ENCODE data around the gene OSBPL2. TPM values are rescaled to one million over a fixed set of nuclear protein-coding genes. Genes with fewer than 3 reads are reported as not detected.

Gene OSBPL2
- total RNA-seq, 4 donors from 2014 or later = 23.1 to 31.6 (median 27.1) TPM

- peaks cover 0 to 6% (median 0%) of the 10 kb centered on the region in 3 donors for H3K36me3 ChIP-seq
- no peak for TF ChIP-seq CTCF (IDR thresholded peaks at IDR 0.05)
- no peak for TF ChIP-seq POLR2A (IDR thresholded peaks at IDR 0.05)
- TF ChIP-seq EP300 (IDR thresholded peaks at IDR 0.05) = no peak
- no peak overlapping the region for H3K4me3 ChIP-seq
- H3K27me3 ChIP-seq = peaks cover 0 to 19% of the 10 kb centered on the region in 2 donors
- DNase-seq (ENCODE audit: low spot score in 2 of 2) = no peak
- no peak overlapping the region for H3K27ac ChIP-seq
- no peaks in the 10 kb centered on the region for H3K9me3 ChIP-seq
- 53 to 57% methylated on average over 6 of the region's 6 CpGs for WGBS, 2 donors
- peaks cover 0 to 30% (median 12%) of the 10 kb centered on the region in 4 donors for H3K4me1 ChIP-seq
These were observed 2.1 kb upstream of the OSBPL2 start for GRCh38 chr20:62236200-62236599.

DNA sequence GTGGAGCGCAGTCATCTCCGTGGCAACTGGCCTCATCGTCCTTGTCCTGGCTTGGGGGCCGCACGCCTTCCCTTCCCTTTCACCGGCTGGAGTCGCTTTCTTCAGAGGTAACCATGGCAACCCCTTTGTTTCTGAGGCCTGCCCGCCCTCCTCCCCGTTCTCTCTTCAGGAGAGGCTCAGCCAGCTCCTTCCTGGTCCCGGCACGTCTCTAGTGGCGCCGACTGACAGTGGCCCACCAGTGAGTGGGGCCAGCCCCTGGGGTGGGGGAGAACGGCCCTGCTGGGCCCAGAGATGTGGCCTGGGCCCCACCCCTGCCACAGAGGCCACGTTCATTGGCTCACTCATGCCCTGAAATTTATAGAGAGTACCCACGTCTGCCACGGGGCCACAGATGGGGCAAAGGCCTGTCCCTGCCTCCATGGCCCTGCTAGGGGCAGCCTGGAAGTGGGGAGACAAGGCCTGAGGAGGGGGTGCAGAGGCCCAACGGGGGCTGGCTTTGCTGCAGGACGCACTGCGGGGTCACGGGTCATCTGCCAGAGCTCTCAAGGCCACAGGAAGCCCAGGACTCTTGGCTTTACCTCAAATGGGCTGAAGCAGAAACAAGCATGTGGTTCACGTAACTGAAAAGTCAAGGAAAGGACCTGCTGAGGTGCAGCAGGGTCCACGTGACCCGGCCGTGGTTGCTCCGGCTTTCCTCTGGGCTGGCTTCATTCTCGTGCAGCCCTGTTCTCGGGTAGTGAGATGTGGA is 1.4 kb upstream of the OSBPL2 start:
- no peaks in the 10 kb centered on the region for H3K9me3 ChIP-seq

GRCh38 chr20:62237514-62237800 is 864 bp upstream of the OSBPL2 start:
- Histone ChIP-seq H3K27me3 (peaks cover 0 to 14% of the 10 kb centered on the region in 2 donors), H3K4me1 (peaks cover 0 to 30% (median 12%) of the 10 kb centered on the region in 4 donors), H3K27ac (peak overlapping the region in 2 of 4 donors; percentile 45 to 91), H3K4me3 (peak overlapping the region in 2 of 4 donors; percentile 47 to 97), H3K36me3 (peaks cover 0 to 9% (median 0%) of the 10 kb centered on the region in 3 donors), H3K9me3 (no peaks in the 10 kb centered on the region)
- TF ChIP-seq POLR2A (IDR thresholded peaks at IDR 0.05) (no peak), EP300 (IDR thresholded peaks at IDR 0.05) (no peak), CTCF (IDR thresholded peaks at IDR 0.05) (no peak)
- no peak for DNase-seq (ENCODE audit: low spot score in 2 of 2)
- 60 to 70% methylated on average over 1 of the region's 1 CpG for WGBS, 2 donors

More for the DNA sequence above, 1.4 kb upstream of the OSBPL2 start:
- Histone ChIP-seq H3K27me3 (peaks cover 0 to 19% of the 10 kb centered on the region in 2 donors), H3K27ac (no peak overlapping the region), H3K4me1 (peaks cover 0 to 30% (median 12%) of the 10 kb centered on the region in 4 donors), H3K36me3 (peaks cover 0 to 9% (median 0%) of the 10 kb centered on the region in 3 donors), H3K4me3 (no peak overlapping the region)
- TF ChIP-seq POLR2A (IDR thresholded peaks at IDR 0.05) = no peak
- no peak for TF ChIP-seq CTCF (IDR thresholded peaks at IDR 0.05)
- no peak for TF ChIP-seq EP300 (IDR thresholded peaks at IDR 0.05)
- DNase-seq (ENCODE audit: low spot score in 2 of 2) = no peak
- 52 to 62% methylated on average over 25 to 27 of the region's 28 CpGs for WGBS, 2 donors

GRCh38 chr20:62238569-62239277 is 402 bp downstream of the OSBPL2 start:
- Histone ChIP-seq H3K36me3 (peaks cover 0 to 9% (median 0%) of the 10 kb centered on the region in 3 donors), H3K4me3 (peak overlapping the region; percentile 69 to 97 (median 80)), H3K27ac (peak overlapping the region; percentile 82 to 91 (median 84)), H3K4me1 (peaks cover 0 to 30% (median 12%) of the 10 kb centered on the region in 4 donors), H3K9me3 (no peaks in the 10 kb centered on the region), H3K27me3 (peaks cover 0 to 1% of the 10 kb centered on the region in 2 donors)
- 1 to 2% methylated on average over 22 to 24 of the region's 70 CpGs for WGBS, 2 donors
- no peak for TF ChIP-seq EP300 (IDR thresholded peaks at IDR 0.05)
- TF ChIP-seq CTCF (IDR thresholded peaks at IDR 0.05) = no peak
- TF ChIP-seq POLR2A (IDR thresholded peaks at IDR 0.05) = no peak
- no peak for DNase-seq (ENCODE audit: low spot score in 2 of 2)
